ENCODE data around the gene APBB2.

- TF ChIP-seq POLR2A (IDR thresholded peaks at IDR 0.05) (no peak), CTCF (IDR thresholded peaks at IDR 0.05) (no peak)
Observed at GRCh38 chr4:41081847-41082246, 132.5 kb downstream of the APBB2 start.

All from heart left ventricle (tissue), 13 donors.